Measurements from ENCODE around the gene ISG20L2. TPM values are rescaled to one million over a fixed set of nuclear protein-coding genes. Genes with fewer than 3 reads are reported as not detected.

The ISG20L2 gene
- total and polyA plus RNA-seq, 2 donors (not counting 3 experiments of a cell fraction or from before 2014, with no cell fraction given) = 33.2 to 35.3 TPM

GRCh38 chr1:156698995-156699394 is 29.6 kb downstream of the ISG20L2 start:
- H3K9me1 ChIP-seq (replicated peaks; ENCODE audit: control insufficient read depth, extremely low read depth, insufficient read depth, low read length) = no peaks in the 10 kb centered on the region
- TF ChIP-seq CTCF (IDR thresholded peaks at IDR 0.05; ENCODE audit: extremely low read depth in 1 of 2, insufficient read depth in 1 of 2, low read depth in 1 of 2, low read length in 2 of 2) = no peak
- no peak for TF ChIP-seq POLR2AphosphoS5 (IDR thresholded peaks at IDR 0.05; ENCODE audit: insufficient read depth, low read depth, low read length)
- TF ChIP-seq GATA2 (IDR thresholded peaks at IDR 0.05; ENCODE audit: insufficient read depth, insufficient read length, low read depth, low read length) = no peak
- no peak for TF ChIP-seq POLR2A (IDR thresholded peaks at IDR 0.05; ENCODE audit: low read depth, low read length)
- TF ChIP-seq EZH2 (IDR thresholded peaks at IDR 0.05; ENCODE audit: borderline replicate concordance, low read depth, low read length, severe bottlenecking) = no peak
- no peak for TF ChIP-seq FOS (IDR thresholded peaks at IDR 0.05; ENCODE audit: borderline replicate concordance, insufficient read depth, low read length)
- TF ChIP-seq JUN (IDR thresholded peaks at IDR 0.05; ENCODE audit: borderline replicate concordance, insufficient read depth, insufficient read length, low read depth) = no peak
- no peak for FAIRE-seq
- H3K4me3 ChIP-seq (replicated peaks in 1 of 3; ENCODE audit: insufficient read depth in 1 of 3, low read depth in 1 of 3, low read length in 3 of 3) = no peak overlapping the region
- peaks cover 0 to 2% of the 10 kb centered on the region in 2 experiments for H3K27me3 ChIP-seq (ENCODE audit: control insufficient read depth in 2 of 2, insufficient read depth in 2 of 2, low read length in 2 of 2)
- dilution Hi-C loops (cut with MboI; ENCODE audit: extremely low pct_ligation_motif_present, low sequenced_read_pairs) (no loop called here), intact Hi-C loops (cut with micrococcal nuclease) (no loop called here)
- no TSS peak for BruUV-seq (replicated peaks)
- no peak overlapping the region for H3K27ac ChIP-seq (ENCODE audit: insufficient read depth, low read depth, low read length)
- ChIA-PET CTCF (interaction anchor here (2.5 to 15.5 kb wide), 2 partner anchors 10 to 27 kb away, joined by 13 to 453 read pairs; no protein-coding TSS in a partner anchor), POLR2A (no interaction called here)
- H3K4me2 ChIP-seq (ENCODE audit: insufficient read depth, low read length) = no peak overlapping the region
- no peaks in the 10 kb centered on the region for H3K4me1 ChIP-seq (ENCODE audit: control insufficient read depth, extremely low read depth, insufficient read depth, low read length)
- no peak for DNase-seq (ENCODE audit: low read depth, low spot score)
- no peak overlapping the region for H2AFZ ChIP-seq (ENCODE audit: low read depth, low read length)
- no peaks in the 10 kb centered on the region for H3K9me3 ChIP-seq (replicated peaks; ENCODE audit: control insufficient read depth, insufficient read depth, low read length)
- H4K20me1 ChIP-seq (replicated peaks; ENCODE audit: control insufficient read depth, extremely low read depth, insufficient read depth, low read length) = no peaks in the 10 kb centered on the region
- H3K9ac ChIP-seq (replicated peaks; ENCODE audit: extremely low read depth, insufficient read depth, low read length) = no peak overlapping the region
- no peaks in the 10 kb centered on the region for H3K79me2 ChIP-seq (ENCODE audit: control insufficient read depth, insufficient read depth, low read length)
- H3K36me3 ChIP-seq (ENCODE audit: control insufficient read depth in 2 of 2, extremely low read depth in 1 of 2, insufficient read depth in 2 of 2, low read length in 2 of 2) = no peaks in the 10 kb centered on the region

All from endothelial cell of umbilical vein (primary cell).